Heart left ventricle (tissue), 16 donors: Measurements from ENCODE around the gene TMPRSS5. TPM values are rescaled to one million over a fixed set of nuclear protein-coding genes. Genes with fewer than 3 reads are reported as not detected.

ENCODE experiments used
- ATAC-seq, 4 donors: fragments of 200-7000 bp; cut with Tn5 transposase; one replicate each; pipeline ENCODE4 v1.9.1; 2020 to 2022; ENCODE audit warnings: moderate library complexity in 4 of 4, mild to moderate bottlenecking in 3 of 4, moderate number of reproducible peaks in 1 of 4
- DNase-seq, 5 donors: peaks; one replicate each; pipeline ENCODE4 v3.0.0-alpha.2; 2020
- H3K27ac ChIP-seq, 12 donors: fragments of 200-600 bp; sonication (generic) in 4 of 12; one replicate each; pipeline versions ENCODE4 v1.5.0 to v1.8.0; 2016 to 2022; ENCODE audit warnings: mild to moderate bottlenecking in 2 of 12
- H3K27me3 ChIP-seq, 9 donors: fragments of 200-600 bp; sonication (generic) in 2 of 9; one replicate each; pipeline versions ENCODE4 v1.5.1 to v1.8.0; 2016 to 2022; ENCODE audit warnings: mild to moderate bottlenecking in 3 of 9
- H3K36me3 ChIP-seq, 9 donors: fragments of 200-600 bp; sonication (generic) in 2 of 9; one replicate each; pipeline versions ENCODE4 v1.5.0 to v1.8.0; 2018 to 2022; ENCODE audit warnings: mild to moderate bottlenecking in 2 of 9
- H3K4me1 ChIP-seq, 12 donors: fragments of 200-600 bp; sonication (generic) in 4 of 12; one replicate each; pipeline versions ENCODE4 v1.5.0 to v1.8.0; 2016 to 2022; ENCODE audit warnings: mild to moderate bottlenecking in 3 of 12
- H3K4me3 ChIP-seq, 12 donors: fragments of 200-600 bp; sonication (generic) in 4 of 12; one replicate each; pipeline versions ENCODE4 v1.5.0 to v1.8.0; 2017 to 2022; ENCODE audit warnings: mild to moderate bottlenecking in 9 of 12, moderate library complexity in 4 of 12
- H3K9me3 ChIP-seq, 12 donors: fragments of 200-600 bp; sonication (generic) in 4 of 12; one replicate each; pipeline versions ENCODE4 v1.5.0 to v1.8.0; 2016 to 2022; ENCODE audit warnings: mild to moderate bottlenecking in 1 of 12
- CTCF ChIP-seq, 12 donors: fragments of 200-600 bp; sonication (generic) in 4 of 12; IDR thresholded peaks; one replicate each; pipeline versions ENCODE4 v1.5.0 to v1.8.0; 2018 to 2022; ENCODE audit warnings: antibody characterized with exemption in 12 of 12, mild to moderate bottlenecking in 5 of 12
- POLR2A ChIP-seq, 2 donors: fragments of 450-650 bp; IDR thresholded peaks; one replicate each; pipeline ENCODE4 v1.6.1; 2017; ENCODE audit warnings: antibody characterized with exemption in 2 of 2, mild to moderate bottlenecking in 2 of 2, moderate library complexity in 2 of 2
- WGBS, 4 donors: extraction: QIAGEN DNeasy Blood & Tissue Kit in 2 of 4; methylation state at CpG; one replicate each; pipeline versions ENCODE4 v1.1.5 to v1.1.7; 2013 to 2018; 5-methylcytosine and 5-hydroxymethylcytosine counted together
- intact Hi-C, 10 donors: fragments of 100-400 bp; cut with DNase I; formaldehyde crosslinking; loops; one replicate each; pipeline versions ENCODE4 v1.11.1 to v1.14.2; 2022
- polyA plus RNA-seq, 2 donors: library from polyadenylated mRNA; stranded (reverse); fragments of 200-250 nt; gene quantifications; one replicate each; pipeline ENCODE4 v1.2.3, GENCODE V29; 2013
- total RNA-seq, 9 donors: library from RNA; depleted of rRNA in 2 of 9; stranded (reverse); fragments of >200 nt in 2 of 9; fragmentation: NEBNext Ultra II Directional in 3 of 9; extraction: Animal tissue kit (Norgen Biotek cat#: 25700) in 3 of 9; gene quantifications; one replicate each; pipeline versions ENCODE4 v1.1.0 to v1.2.4, GENCODE V29; 2016 to 2023
- donor health status: ischemic (EF 13 %, LVEDD 7.1; RV severe dilation, severe dysfunction).
- donor health status: healthy with polysubstance abuse.
- donor health status: DM: no; HTN: yes; CAD: no.
- donor health status: DM: no; HTN: no; CAD: no.
- donor health status: ischemic (EF 25% LVEDD 6.9; RV normal size, moderate dysfunction).
- donor health status: ischemic (EF 25% LVEDD 5.7; RV mildly dilated, moderate dysfunction).
- donor health status: healthy.
- donor health status: DM: yes; HTN: yes; CAD: no.
- donor health status: ischemic (EF 35%, LVEDD 5.7; RV mildly dilated, moderate dysfunction).
- donor health status: nonischemic (EF 11% LVEDD 7.7; RV severe dilation, severe dysfunction).
- donor health status: DM: yes; HTN: yes; CAD: no.
- donor health status: PGD.
- donor health status: ischemic (EF 29% LVEDD 5.4; RV normal size, mild dysfunction).
- donor health status: nonischemic (EF 23%, LVEDD 6.1; RV moderate dilation, normal function).

Gene TMPRSS5
- total and polyA plus RNA-seq, 11 donors, result 0.15 to 1.2 (median 0.47) TPM; not detected in 1

- WGBS, 4 donors, result 55 to 64% (median 63%) methylated on average over 2 of the region's 2 CpGs
- Histone ChIP-seq H3K36me3 (no peaks in the 10 kb centered on the region), H3K9me3 (no peaks in the 10 kb centered on the region), H3K4me1 (peaks cover 0 to 3% (median 0%) of the 10 kb centered on the region in 12 donors), H3K27me3 (no peaks in the 10 kb centered on the region), H3K4me3 (no peak overlapping the region), H3K27ac (no peak overlapping the region)
- ATAC-seq (no peak), DNase-seq (no peak)
- intact Hi-C loops, result no loop called here
- no peak for TF ChIP-seq CTCF (IDR thresholded peaks at IDR 0.05)
- TF ChIP-seq POLR2A (IDR thresholded peaks at IDR 0.05), result no peak
These were observed 20.3 kb downstream of the TMPRSS5 start for GRCh38 chr11:113685654-113686359.

GRCh38 chr11:113684496-113684895 lies 21.6 kb downstream of the TMPRSS5 start:
- Histone ChIP-seq H3K4me1 (peaks cover 0 to 3% (median 0%) of the 10 kb centered on the region in 12 donors), H3K36me3 (no peaks in the 10 kb centered on the region), H3K9me3 (no peaks in the 10 kb centered on the region), H3K27ac (no peak overlapping the region), H3K4me3 (no peak overlapping the region), H3K27me3 (no peaks in the 10 kb centered on the region)
- intact Hi-C loops, result no loop called here
- no peak for TF ChIP-seq POLR2A (IDR thresholded peaks at IDR 0.05)
- TF ChIP-seq CTCF (IDR thresholded peaks at IDR 0.05), result no peak
- 47 to 73% (median 51%) methylated on average over 5 of the region's 5 CpGs for WGBS, 4 donors
- no peak for DNase-seq
- ATAC-seq, result no peak

- WGBS, 4 donors, result 84 to 95% (median 89%) methylated on average over 6 of the region's 6 CpGs
These were observed 22.5 kb downstream of the TMPRSS5 start for GRCh38 chr11:113683481-113684046.

More at GRCh38 chr11:113683481-113684046, 22.5 kb downstream of the TMPRSS5 start:
- no peak for DNase-seq
- H3K9me3 ChIP-seq, result no peaks in the 10 kb centered on the region
- intact Hi-C loops, result no loop called here
- no peak for ATAC-seq
- no peak overlapping the region for H3K27ac ChIP-seq
- TF ChIP-seq CTCF (IDR thresholded peaks at IDR 0.05), result no peak
- TF ChIP-seq POLR2A (IDR thresholded peaks at IDR 0.05), result no peak
- H3K27me3 ChIP-seq, result no peaks in the 10 kb centered on the region
- no peaks in the 10 kb centered on the region for H3K36me3 ChIP-seq
- H3K4me3 ChIP-seq, result no peak overlapping the region
- peaks cover 0 to 3% (median 0%) of the 10 kb centered on the region in 12 donors for H3K4me1 ChIP-seq
